ENCODE data around the gene PRAMEF33.
"Not testable (repeated sequence)": the region's sequence is repeated elsewhere in the genome, so short reads cannot be mapped to it uniquely, and the experiment has no call there.

PRAMEF33 gene

GRCh38 chr1:13279617-13280016 lies 23.7 kb upstream of the PRAMEF33 start:
- H3K18ac ChIP-seq (ENCODE audit: low read depth in 1 of 2, low read length in 2 of 2); DNase-seq; H3K4me3 ChIP-seq (ENCODE audit: insufficient read depth in 1 of 2, low read depth in 1 of 2, low read length in 2 of 2); H2BK15ac ChIP-seq (ENCODE audit: low read depth, poor library complexity, severe bottlenecking); H3K23ac ChIP-seq (ENCODE audit: low read length in 2 of 2); H3K14ac ChIP-seq (ENCODE audit: low read length in 2 of 2); H3K9me3 ChIP-seq (ENCODE audit: control insufficient read depth, low read length); H2BK12ac ChIP-seq (ENCODE audit: low read length in 2 of 2); H3K9ac ChIP-seq (ENCODE audit: low read length); H2BK120ac ChIP-seq (ENCODE audit: low read depth, low read length); H4K8ac ChIP-seq (ENCODE audit: low read length); H3K4me1 ChIP-seq (ENCODE audit: control insufficient read depth, insufficient read depth, low read depth, low read length); H3K79me1 ChIP-seq (replicated peaks; ENCODE audit: low read length, poor library complexity, severe bottlenecking); H3K4ac ChIP-seq (ENCODE audit: low read depth in 1 of 2, low read length in 2 of 2); H3K36me3 ChIP-seq (ENCODE audit: control insufficient read depth in 1 of 2, insufficient read depth in 2 of 2, low read depth in 1 of 2, low read length in 2 of 2); H2BK5ac ChIP-seq (ENCODE audit: low read depth, low read length, poor library complexity, severe bottlenecking); H3K27me3 ChIP-seq (ENCODE audit: control insufficient read depth in 1 of 2, insufficient read depth in 1 of 2, low read length in 2 of 2); H3K4me2 ChIP-seq (ENCODE audit: low read length, poor library complexity, severe bottlenecking); H4K91ac ChIP-seq (ENCODE audit: low read length); H2AK5ac ChIP-seq (ENCODE audit: low read length, severe bottlenecking); H2AFZ ChIP-seq (ENCODE audit: low read depth, low read length); H3K27ac ChIP-seq (ENCODE audit: low read length, poor library complexity, severe bottlenecking): not testable (repeated sequence)
- 100% methylated on average over 1 of the region's 3 CpGs for WGBS

- not testable (repeated sequence) for H3K9me3 ChIP-seq (ENCODE audit: control insufficient read depth, low read length); H2BK120ac ChIP-seq (ENCODE audit: low read depth, low read length); DNase-seq; H2AFZ ChIP-seq (ENCODE audit: low read depth, low read length); H3K18ac ChIP-seq (ENCODE audit: low read depth in 1 of 2, low read length in 2 of 2); H2AK5ac ChIP-seq (ENCODE audit: low read length, severe bottlenecking); H3K27me3 ChIP-seq (ENCODE audit: control insufficient read depth in 1 of 2, insufficient read depth in 1 of 2, low read length in 2 of 2); H3K36me3 ChIP-seq (ENCODE audit: control insufficient read depth in 1 of 2, insufficient read depth in 2 of 2, low read depth in 1 of 2, low read length in 2 of 2); H3K4me1 ChIP-seq (ENCODE audit: control insufficient read depth, insufficient read depth, low read depth, low read length); H3K79me1 ChIP-seq (replicated peaks; ENCODE audit: low read length, poor library complexity, severe bottlenecking); H4K8ac ChIP-seq (ENCODE audit: low read length); H3K27ac ChIP-seq (ENCODE audit: low read length, poor library complexity, severe bottlenecking); H3K4me2 ChIP-seq (ENCODE audit: low read length, poor library complexity, severe bottlenecking); H4K91ac ChIP-seq (ENCODE audit: low read length); H3K9ac ChIP-seq (ENCODE audit: low read length); H2BK5ac ChIP-seq (ENCODE audit: low read depth, low read length, poor library complexity, severe bottlenecking); H2BK12ac ChIP-seq (ENCODE audit: low read length in 2 of 2); H3K23ac ChIP-seq (ENCODE audit: low read length in 2 of 2); H3K4ac ChIP-seq (ENCODE audit: low read depth in 1 of 2, low read length in 2 of 2); H3K14ac ChIP-seq (ENCODE audit: low read length in 2 of 2); H2BK15ac ChIP-seq (ENCODE audit: low read depth, poor library complexity, severe bottlenecking); H3K4me3 ChIP-seq (ENCODE audit: insufficient read depth in 1 of 2, low read depth in 1 of 2, low read length in 2 of 2)
- WGBS: no CpG with 5 or more reads among the region's 1 CpG
Measured at GRCh38 chr1:13285037-13285436, 18.3 kb upstream of the PRAMEF33 start, which contains the start of gene PRAMEF8. PRAMEF8 (minus strand) TSS chr1:13285137; CDS start chr1:13284091, 1,046 bp downstream.

GRCh38 chr1:13289030-13289429 lies 14.3 kb upstream of the PRAMEF33 start:
- H2BK15ac ChIP-seq (ENCODE audit: low read depth, poor library complexity, severe bottlenecking); H3K27ac ChIP-seq (ENCODE audit: low read length, poor library complexity, severe bottlenecking); DNase-seq; H2BK120ac ChIP-seq (ENCODE audit: low read depth, low read length); H3K79me1 ChIP-seq (replicated peaks; ENCODE audit: low read length, poor library complexity, severe bottlenecking); H4K91ac ChIP-seq (ENCODE audit: low read length); H3K4me3 ChIP-seq (ENCODE audit: insufficient read depth in 1 of 2, low read depth in 1 of 2, low read length in 2 of 2); H2BK5ac ChIP-seq (ENCODE audit: low read depth, low read length, poor library complexity, severe bottlenecking); H3K4me1 ChIP-seq (ENCODE audit: control insufficient read depth, insufficient read depth, low read depth, low read length); H3K14ac ChIP-seq (ENCODE audit: low read length in 2 of 2); H3K4ac ChIP-seq (ENCODE audit: low read depth in 1 of 2, low read length in 2 of 2); H2BK12ac ChIP-seq (ENCODE audit: low read length in 2 of 2); H3K23ac ChIP-seq (ENCODE audit: low read length in 2 of 2); H4K8ac ChIP-seq (ENCODE audit: low read length); H3K18ac ChIP-seq (ENCODE audit: low read depth in 1 of 2, low read length in 2 of 2); H2AFZ ChIP-seq (ENCODE audit: low read depth, low read length); H2AK5ac ChIP-seq (ENCODE audit: low read length, severe bottlenecking); H3K9ac ChIP-seq (ENCODE audit: low read length); H3K36me3 ChIP-seq (ENCODE audit: control insufficient read depth in 1 of 2, insufficient read depth in 2 of 2, low read depth in 1 of 2, low read length in 2 of 2); H3K4me2 ChIP-seq (ENCODE audit: low read length, poor library complexity, severe bottlenecking); H3K27me3 ChIP-seq (ENCODE audit: control insufficient read depth in 1 of 2, insufficient read depth in 1 of 2, low read length in 2 of 2); H3K9me3 ChIP-seq (ENCODE audit: control insufficient read depth, low read length): not testable (repeated sequence)
- no CpG with 5 or more reads among the region's 3 CpGs for WGBS

GRCh38 chr1:13297216-13297931 lies 6.0 kb upstream of the PRAMEF33 start:
- not testable (repeated sequence) for H3K4ac ChIP-seq (ENCODE audit: low read depth in 1 of 2, low read length in 2 of 2); H3K4me1 ChIP-seq (ENCODE audit: control insufficient read depth, insufficient read depth, low read depth, low read length); H3K9me3 ChIP-seq (ENCODE audit: control insufficient read depth, low read length); H2BK12ac ChIP-seq (ENCODE audit: low read length in 2 of 2); H3K23ac ChIP-seq (ENCODE audit: low read length in 2 of 2); H2AFZ ChIP-seq (ENCODE audit: low read depth, low read length); H2BK15ac ChIP-seq (ENCODE audit: low read depth, poor library complexity, severe bottlenecking); H3K36me3 ChIP-seq (ENCODE audit: control insufficient read depth in 1 of 2, insufficient read depth in 2 of 2, low read depth in 1 of 2, low read length in 2 of 2); H3K27ac ChIP-seq (ENCODE audit: low read length, poor library complexity, severe bottlenecking); DNase-seq; H3K4me2 ChIP-seq (ENCODE audit: low read length, poor library complexity, severe bottlenecking); H3K79me1 ChIP-seq (replicated peaks; ENCODE audit: low read length, poor library complexity, severe bottlenecking); H3K4me3 ChIP-seq (ENCODE audit: insufficient read depth in 1 of 2, low read depth in 1 of 2, low read length in 2 of 2); H2BK120ac ChIP-seq (ENCODE audit: low read depth, low read length); H3K27me3 ChIP-seq (ENCODE audit: control insufficient read depth in 1 of 2, insufficient read depth in 1 of 2, low read length in 2 of 2); H3K9ac ChIP-seq (ENCODE audit: low read length); H4K91ac ChIP-seq (ENCODE audit: low read length); H4K8ac ChIP-seq (ENCODE audit: low read length); H3K14ac ChIP-seq (ENCODE audit: low read length in 2 of 2); H2BK5ac ChIP-seq (ENCODE audit: low read depth, low read length, poor library complexity, severe bottlenecking); H3K18ac ChIP-seq (ENCODE audit: low read depth in 1 of 2, low read length in 2 of 2); H2AK5ac ChIP-seq (ENCODE audit: low read length, severe bottlenecking)
- no CpG with 5 or more reads among the region's 5 CpGs for WGBS
